ENCODE results near the gene MACROD2.

Gene MACROD2

GRCh38 chr20:15570156-15570555 lies 1574.8 kb downstream of the MACROD2 start:
- no peak for ATAC-seq

- no peak for ATAC-seq
These were observed 1575.7 kb downstream of the MACROD2 start for GRCh38 chr20:15571056-15571455.

- no peak for ATAC-seq
These were observed 1579.9 kb downstream of the MACROD2 start for GRCh38 chr20:15575255-15575654.

GRCh38 chr20:15576411-15576810 lies 1581.1 kb downstream of the MACROD2 start:
- ATAC-seq: no peak

- no peak for ATAC-seq
These were observed 1582.8 kb downstream of the MACROD2 start for GRCh38 chr20:15578113-15578512.

GRCh38 chr20:15579688-15580087 lies 1584.4 kb downstream of the MACROD2 start:
- ATAC-seq: no peak

- no peak for ATAC-seq
These were observed 1586.9 kb downstream of the MACROD2 start for GRCh38 chr20:15582146-15582760.

- no peak for ATAC-seq
These were observed 1589.2 kb downstream of the MACROD2 start for GRCh38 chr20:15584507-15584906.

GRCh38 chr20:15593081-15593480 lies 1597.8 kb downstream of the MACROD2 start:
- no peak for ATAC-seq

- no peak for ATAC-seq
These were observed 1598.9 kb downstream of the MACROD2 start for GRCh38 chr20:15594158-15594695.

- no peak for ATAC-seq
These were observed 1601.0 kb downstream of the MACROD2 start for GRCh38 chr20:15596220-15596890.

GRCh38 chr20:15597306-15597705 lies 1602.0 kb downstream of the MACROD2 start:
- ATAC-seq: no peak

GRCh38 chr20:15599961-15600360 lies 1604.6 kb downstream of the MACROD2 start:
- ATAC-seq: no peak

GRCh38 chr20:15600565-15600964 lies 1605.2 kb downstream of the MACROD2 start:
- no peak for ATAC-seq

- ATAC-seq: no peak
These were observed 1608.2 kb downstream of the MACROD2 start for GRCh38 chr20:15603506-15603905.

- ATAC-seq: no peak
These were observed 1608.9 kb downstream of the MACROD2 start for GRCh38 chr20:15603978-15604805.

- no peak for ATAC-seq
These were observed 1614.6 kb downstream of the MACROD2 start for GRCh38 chr20:15609921-15610320.

- no peak for ATAC-seq
These were observed 1615.5 kb downstream of the MACROD2 start for GRCh38 chr20:15610787-15611186.

GRCh38 chr20:15611541-15611940 lies 1616.2 kb downstream of the MACROD2 start:
- no peak for ATAC-seq

- no peak for ATAC-seq
These were observed 1616.9 kb downstream of the MACROD2 start for GRCh38 chr20:15612198-15612597.

GRCh38 chr20:15612769-15613168 lies 1617.5 kb downstream of the MACROD2 start:
- ATAC-seq: no peak

GRCh38 chr20:15613530-15613929 lies 1618.2 kb downstream of the MACROD2 start:
- ATAC-seq: no peak

- ATAC-seq: no peak
These were observed 1621.3 kb downstream of the MACROD2 start for GRCh38 chr20:15616626-15617025.

Data from activated CD4-positive, CD25-positive, alpha-beta regulatory T cell treated with anti-CD3 and anti-CD28 coated beads, Interleukin-2, amount 50 U/mL, for 24 hours (primary cell).